Measurements from ENCODE around the gene CFAP54.

DNA sequence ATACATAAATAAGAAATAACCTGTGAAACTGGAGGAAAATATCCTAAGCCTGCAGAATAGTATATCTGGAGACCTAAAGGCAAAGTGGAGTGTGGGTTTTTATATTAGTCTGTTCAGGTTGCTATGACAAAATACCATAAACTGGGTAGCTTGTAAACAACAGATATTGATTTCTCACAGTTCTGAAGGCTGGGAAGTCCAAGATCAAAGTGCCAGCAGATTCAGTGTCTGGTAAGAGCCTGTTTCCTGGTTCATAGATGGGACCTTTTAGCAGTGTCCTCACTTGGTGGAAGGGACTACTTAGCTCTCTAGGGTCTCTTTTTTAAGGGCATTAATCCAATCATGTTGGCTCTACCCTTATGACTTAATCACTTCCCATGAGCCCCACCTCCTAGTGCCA lies 392.2 kb downstream of the CFAP54 start:
- TF ChIP-seq, protein P1, sequence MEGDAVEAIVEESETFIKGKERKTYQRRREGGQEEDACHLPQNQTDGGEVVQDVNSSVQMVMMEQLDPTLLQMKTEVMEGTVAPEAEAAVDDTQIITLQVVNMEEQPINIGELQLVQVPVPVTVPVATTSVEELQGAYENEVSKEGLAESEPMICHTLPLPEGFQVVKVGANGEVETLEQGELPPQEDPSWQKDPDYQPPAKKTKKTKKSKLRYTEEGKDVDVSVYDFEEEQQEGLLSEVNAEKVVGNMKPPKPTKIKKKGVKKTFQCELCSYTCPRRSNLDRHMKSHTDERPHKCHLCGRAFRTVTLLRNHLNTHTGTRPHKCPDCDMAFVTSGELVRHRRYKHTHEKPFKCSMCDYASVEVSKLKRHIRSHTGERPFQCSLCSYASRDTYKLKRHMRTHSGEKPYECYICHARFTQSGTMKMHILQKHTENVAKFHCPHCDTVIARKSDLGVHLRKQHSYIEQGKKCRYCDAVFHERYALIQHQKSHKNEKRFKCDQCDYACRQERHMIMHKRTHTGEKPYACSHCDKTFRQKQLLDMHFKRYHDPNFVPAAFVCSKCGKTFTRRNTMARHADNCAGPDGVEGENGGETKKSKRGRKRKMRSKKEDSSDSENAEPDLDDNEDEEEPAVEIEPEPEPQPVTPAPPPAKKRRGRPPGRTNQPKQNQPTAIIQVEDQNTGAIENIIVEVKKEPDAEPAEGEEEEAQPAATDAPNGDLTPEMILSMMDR (IDR thresholded peaks at IDR 0.05; ENCODE audit: low read depth, low read length, poor library complexity, severe bottlenecking), result no peak
- TF ChIP-seq EZH2phosphoT487 (IDR thresholded peaks at IDR 0.05; ENCODE audit: borderline replicate concordance, low read length), result no peak
